HG03280 (cell line): ENCODE results near the gene CTNNA3.

Source experiments
- ATAC-seq: cut with Tn5 transposase; IDR thresholded peaks from one replicate; pipeline ENCODE4 v1.9.1; 2021; ENCODE audit warnings: mild to moderate bottlenecking, moderate library complexity; ENCODE audit not compliant: unreplicated experiment

CTNNA3 gene

GRCh38 chr10:66782144-66782543 is 913.9 kb downstream of the CTNNA3 start:
- no peak for ATAC-seq

- ATAC-seq: no peak
Observed at GRCh38 chr10:66780796-66781195, 915.2 kb downstream of the CTNNA3 start.

GRCh38 chr10:66778351-66778750 is 917.6 kb downstream of the CTNNA3 start:
- ATAC-seq: no peak

- no peak for ATAC-seq
Observed at GRCh38 chr10:66777665-66778064, 918.3 kb downstream of the CTNNA3 start.

GRCh38 chr10:66773472-66773817 is 922.5 kb downstream of the CTNNA3 start:
- no peak for ATAC-seq

GRCh38 chr10:66772548-66773471 is 923.2 kb downstream of the CTNNA3 start:
- ATAC-seq: no peak

GRCh38 chr10:66767707-66768106 is 928.3 kb downstream of the CTNNA3 start:
- no peak for ATAC-seq

- no peak for ATAC-seq
Observed at GRCh38 chr10:66762218-66762729, 933.7 kb downstream of the CTNNA3 start.

GRCh38 chr10:66760941-66761340 is 935.1 kb downstream of the CTNNA3 start:
- no peak for ATAC-seq

- ATAC-seq: no peak
Observed at GRCh38 chr10:66755474-66755873, 940.5 kb downstream of the CTNNA3 start.

- no peak for ATAC-seq
Observed at GRCh38 chr10:66752714-66753113, 943.3 kb downstream of the CTNNA3 start.

- no peak for ATAC-seq
Observed at GRCh38 chr10:66748217-66748616, 947.8 kb downstream of the CTNNA3 start.

GRCh38 chr10:66747451-66747850 is 948.5 kb downstream of the CTNNA3 start:
- no peak for ATAC-seq

- no peak for ATAC-seq
Observed at GRCh38 chr10:66746711-66747110, 949.3 kb downstream of the CTNNA3 start.

GRCh38 chr10:66746246-66746645 is 949.7 kb downstream of the CTNNA3 start:
- no peak for ATAC-seq

GRCh38 chr10:66744915-66745314 is 951.1 kb downstream of the CTNNA3 start:
- ATAC-seq: no peak

- no peak for ATAC-seq
Observed at GRCh38 chr10:66737241-66737640, 958.8 kb downstream of the CTNNA3 start.

- no peak for ATAC-seq
Observed at GRCh38 chr10:66723608-66724400, 972.2 kb downstream of the CTNNA3 start.

- no peak for ATAC-seq
Observed at GRCh38 chr10:66719483-66719882, 976.5 kb downstream of the CTNNA3 start.

GRCh38 chr10:66717231-66717981 is 978.6 kb downstream of the CTNNA3 start:
- no peak for ATAC-seq

GRCh38 chr10:66714741-66715140 is 981.3 kb downstream of the CTNNA3 start:
- no peak for ATAC-seq
